OCI-LY1 (cell line): ENCODE results near the gene SLC19A2.

Experiments
- EZH2 ChIP-seq: fragments of 200-600 bp; sonication (generic), shearing (Covaris generic); IDR thresholded peaks from 2 replicates; pipeline ENCODE4 v1.8.0; 2017; ENCODE audit warnings: borderline replicate concordance, mixed run types, mild to moderate bottlenecking, antibody characterized with exemption, low read length, moderate library complexity, mixed read lengths
- TF ChIP-seq, protein P1 (sequence below): fragments of 200-600 bp; sonication (generic), shearing (Covaris generic); IDR thresholded peaks from 2 replicates; pipeline ENCODE4 v1.5.1; 2017; ENCODE audit warnings: mild to moderate bottlenecking, antibody characterized with exemption, low read length, moderate library complexity, mixed read lengths

DNA sequence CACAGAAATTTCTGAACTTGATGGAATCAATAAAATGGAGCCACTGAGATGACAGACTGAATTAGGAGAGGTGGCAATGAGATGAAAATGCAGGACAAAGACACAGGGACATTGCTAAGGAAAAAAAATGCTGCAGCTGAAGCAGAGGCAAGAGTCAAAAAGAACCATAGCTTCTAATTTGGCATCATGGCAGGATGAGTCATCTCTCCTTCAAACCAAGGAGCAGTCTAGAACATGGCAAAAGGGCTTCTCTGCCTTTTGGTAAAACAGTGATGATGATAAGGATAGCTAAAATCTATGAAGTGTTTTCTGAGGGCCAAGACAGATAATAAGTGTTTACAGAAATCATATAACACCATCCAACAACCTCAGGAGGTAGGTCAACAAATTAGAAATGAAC lies 16.8 kb downstream of the SLC19A2 start:
- TF ChIP-seq, protein P1, sequence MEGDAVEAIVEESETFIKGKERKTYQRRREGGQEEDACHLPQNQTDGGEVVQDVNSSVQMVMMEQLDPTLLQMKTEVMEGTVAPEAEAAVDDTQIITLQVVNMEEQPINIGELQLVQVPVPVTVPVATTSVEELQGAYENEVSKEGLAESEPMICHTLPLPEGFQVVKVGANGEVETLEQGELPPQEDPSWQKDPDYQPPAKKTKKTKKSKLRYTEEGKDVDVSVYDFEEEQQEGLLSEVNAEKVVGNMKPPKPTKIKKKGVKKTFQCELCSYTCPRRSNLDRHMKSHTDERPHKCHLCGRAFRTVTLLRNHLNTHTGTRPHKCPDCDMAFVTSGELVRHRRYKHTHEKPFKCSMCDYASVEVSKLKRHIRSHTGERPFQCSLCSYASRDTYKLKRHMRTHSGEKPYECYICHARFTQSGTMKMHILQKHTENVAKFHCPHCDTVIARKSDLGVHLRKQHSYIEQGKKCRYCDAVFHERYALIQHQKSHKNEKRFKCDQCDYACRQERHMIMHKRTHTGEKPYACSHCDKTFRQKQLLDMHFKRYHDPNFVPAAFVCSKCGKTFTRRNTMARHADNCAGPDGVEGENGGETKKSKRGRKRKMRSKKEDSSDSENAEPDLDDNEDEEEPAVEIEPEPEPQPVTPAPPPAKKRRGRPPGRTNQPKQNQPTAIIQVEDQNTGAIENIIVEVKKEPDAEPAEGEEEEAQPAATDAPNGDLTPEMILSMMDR: no peak
- TF ChIP-seq EZH2: no peak
